Neural progenitor cell (in vitro differentiated cells): ENCODE results near the gene RLF. TPM values are rescaled to one million over a fixed set of nuclear protein-coding genes. Genes with fewer than 3 reads are reported as not detected.
A peak's percentile ranks its signal among the peaks of the same experiment; 100 is the strongest.

Experiments used
- DNase-seq: peaks from one replicate; pipeline ENCODE4 v3.0.0-alpha.2; 2016; ENCODE audit warnings: low spot score
- H2AFZ ChIP-seq: fragments of 200-600 bp; sonication (generic); replicated peaks from 2 replicates; pipeline ENCODE4 v1.6.1; 2016; ENCODE audit warnings: antibody characterized with exemption
- H3F3A ChIP-seq: fragments of 200-600 bp; sonication (generic); 2 replicates; pipeline ENCODE4 v1.6.1; 2016; ENCODE audit warnings: antibody characterized with exemption, low read depth
- H3K27ac ChIP-seq: fragments of 200-600 bp; sonication (generic); 2 replicates; pipeline ENCODE4 v1.5.1; 2016; ENCODE audit warnings: mild to moderate bottlenecking
- H3K27me3 ChIP-seq: fragments of 200-600 bp; sonication (generic); 2 replicates; pipeline ENCODE4 v1.6.1; 2016; ENCODE audit warnings: mild to moderate bottlenecking, moderate library complexity
- H3K36me3 ChIP-seq: fragments of 200-600 bp; sonication (generic); 2 replicates; pipeline ENCODE4 v1.5.1; 2016
- H3K4me1 ChIP-seq: fragments of 200-600 bp; sonication (generic); 2 replicates; pipeline ENCODE4 v1.6.1; 2016; ENCODE audit warnings: mixed run types
- H3K4me2 ChIP-seq: fragments of 200-600 bp; sonication (generic); 2 replicates; pipeline ENCODE4 v1.6.1; 2016
- H3K4me3 ChIP-seq: fragments of 200-600 bp; sonication (generic); 2 replicates; pipeline ENCODE4 v1.5.1; 2016
- H3K79me2 ChIP-seq: fragments of 200-600 bp; sonication (generic); 2 replicates; pipeline ENCODE4 v1.6.1; 2016; ENCODE audit warnings: low read depth
- H3K9ac ChIP-seq: fragments of 200-600 bp; sonication (generic); 2 replicates; pipeline ENCODE4 v1.6.1; 2016
- H3K9me3 ChIP-seq: fragments of 200-600 bp; sonication (generic); 2 replicates; pipeline ENCODE4 v1.5.1; 2016; ENCODE audit warnings: low read depth
- H4K20me1 ChIP-seq: fragments of 200-600 bp; sonication (generic); 2 replicates; pipeline ENCODE4 v1.6.1; 2016; ENCODE audit warnings: low read depth
- H3K27ac Mint-ChIP-seq: 3 replicates; pipeline ENCODE4 v1.8.0; 2021; ENCODE audit warnings: mixed read lengths
- H3K27me3 Mint-ChIP-seq: 2 replicates; pipeline ENCODE4 v1.8.0; 2022; ENCODE audit warnings: low read depth, mild to moderate bottlenecking, inconsistent platforms, moderate library complexity, mixed read lengths; ENCODE audit not compliant: insufficient read depth
- H3K36me3 Mint-ChIP-seq: 3 replicates; pipeline ENCODE4 v1.8.0; 2021; ENCODE audit warnings: mixed read lengths
- H3K4me1 Mint-ChIP-seq: 3 replicates; pipeline ENCODE4 v1.8.0; 2021; ENCODE audit warnings: mixed read lengths
- H3K4me3 Mint-ChIP-seq: 3 replicates; pipeline ENCODE4 v1.8.0; 2021; ENCODE audit warnings: mild to moderate bottlenecking, moderate library complexity, mixed read lengths
- H3K9me3 Mint-ChIP-seq: 3 replicates; pipeline ENCODE4 v1.8.0; 2020; ENCODE audit warnings: mixed read lengths
- EZH2 ChIP-seq: fragments of 200-600 bp; sonication (generic); IDR thresholded peaks from 2 replicates; pipeline ENCODE4 v1.6.1; 2017; ENCODE audit warnings: antibody characterized with exemption, mild to moderate bottlenecking, moderate library complexity
- EZH2phosphoT487 ChIP-seq: fragments of 200-600 bp; sonication (generic); IDR thresholded peaks from 2 replicates; pipeline ENCODE4 v1.6.1; 2017; ENCODE audit warnings: antibody characterized with exemption
- total RNA-seq: library from RNA; depleted of rRNA; stranded (reverse); fragments of >200 nt; gene quantifications from 2 replicates; pipeline ENCODE4 v1.2.3, GENCODE V29; 2015; ENCODE audit warnings: low replicate concordance
- TF ChIP-seq, protein P1 (sequence below): fragments of 200-600 bp; sonication (generic); IDR thresholded peaks from 2 replicates; pipeline ENCODE4 v1.5.1; 2017; ENCODE audit warnings: antibody characterized with exemption, mild to moderate bottlenecking

The RLF gene, protein sequence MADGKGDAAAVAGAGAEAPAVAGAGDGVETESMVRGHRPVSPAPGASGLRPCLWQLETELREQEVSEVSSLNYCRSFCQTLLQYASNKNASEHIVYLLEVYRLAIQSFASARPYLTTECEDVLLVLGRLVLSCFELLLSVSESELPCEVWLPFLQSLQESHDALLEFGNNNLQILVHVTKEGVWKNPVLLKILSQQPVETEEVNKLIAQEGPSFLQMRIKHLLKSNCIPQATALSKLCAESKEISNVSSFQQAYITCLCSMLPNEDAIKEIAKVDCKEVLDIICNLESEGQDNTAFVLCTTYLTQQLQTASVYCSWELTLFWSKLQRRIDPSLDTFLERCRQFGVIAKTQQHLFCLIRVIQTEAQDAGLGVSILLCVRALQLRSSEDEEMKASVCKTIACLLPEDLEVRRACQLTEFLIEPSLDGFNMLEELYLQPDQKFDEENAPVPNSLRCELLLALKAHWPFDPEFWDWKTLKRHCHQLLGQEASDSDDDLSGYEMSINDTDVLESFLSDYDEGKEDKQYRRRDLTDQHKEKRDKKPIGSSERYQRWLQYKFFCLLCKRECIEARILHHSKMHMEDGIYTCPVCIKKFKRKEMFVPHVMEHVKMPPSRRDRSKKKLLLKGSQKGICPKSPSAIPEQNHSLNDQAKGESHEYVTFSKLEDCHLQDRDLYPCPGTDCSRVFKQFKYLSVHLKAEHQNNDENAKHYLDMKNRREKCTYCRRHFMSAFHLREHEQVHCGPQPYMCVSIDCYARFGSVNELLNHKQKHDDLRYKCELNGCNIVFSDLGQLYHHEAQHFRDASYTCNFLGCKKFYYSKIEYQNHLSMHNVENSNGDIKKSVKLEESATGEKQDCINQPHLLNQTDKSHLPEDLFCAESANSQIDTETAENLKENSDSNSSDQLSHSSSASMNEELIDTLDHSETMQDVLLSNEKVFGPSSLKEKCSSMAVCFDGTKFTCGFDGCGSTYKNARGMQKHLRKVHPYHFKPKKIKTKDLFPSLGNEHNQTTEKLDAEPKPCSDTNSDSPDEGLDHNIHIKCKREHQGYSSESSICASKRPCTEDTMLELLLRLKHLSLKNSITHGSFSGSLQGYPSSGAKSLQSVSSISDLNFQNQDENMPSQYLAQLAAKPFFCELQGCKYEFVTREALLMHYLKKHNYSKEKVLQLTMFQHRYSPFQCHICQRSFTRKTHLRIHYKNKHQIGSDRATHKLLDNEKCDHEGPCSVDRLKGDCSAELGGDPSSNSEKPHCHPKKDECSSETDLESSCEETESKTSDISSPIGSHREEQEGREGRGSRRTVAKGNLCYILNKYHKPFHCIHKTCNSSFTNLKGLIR (N-terminal part only)
- total RNA-seq, result 48.4 and 72.7 TPM in 2 replicates

DNA sequence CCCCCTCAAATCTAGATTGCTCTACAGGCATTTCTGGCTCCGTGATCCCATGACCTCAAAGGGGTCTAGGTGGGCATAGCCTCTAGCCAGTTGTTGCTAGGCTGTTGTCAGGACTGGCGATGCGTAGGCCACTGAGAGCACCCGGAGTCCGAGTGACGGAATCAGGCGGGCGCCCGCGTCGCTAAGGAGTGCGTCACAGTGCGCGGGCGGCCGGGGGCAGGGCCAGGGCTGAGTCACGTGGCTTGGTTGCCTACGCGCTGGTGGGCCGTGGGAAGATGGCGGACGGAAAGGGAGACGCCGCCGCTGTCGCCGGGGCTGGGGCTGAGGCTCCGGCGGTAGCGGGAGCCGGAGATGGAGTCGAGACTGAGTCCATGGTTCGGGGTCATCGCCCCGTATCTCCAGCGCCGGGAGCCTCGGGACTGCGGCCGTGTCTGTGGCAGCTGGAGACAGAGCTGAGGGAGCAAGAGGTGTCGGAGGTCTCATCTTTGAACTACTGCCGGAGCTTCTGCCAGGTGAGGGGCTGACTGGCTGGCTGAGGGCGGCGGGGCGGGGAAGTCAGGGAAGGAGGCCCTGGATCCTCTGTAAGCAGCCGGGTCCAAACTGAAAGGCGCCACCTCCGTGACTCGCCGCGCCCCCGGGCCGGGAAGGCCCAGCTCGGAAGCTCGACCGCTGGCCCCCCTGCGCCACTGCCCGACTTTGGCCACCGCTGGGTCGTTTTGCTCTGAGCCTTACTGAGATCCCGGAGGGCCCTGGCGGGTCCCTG lies at the start of gene RLF:
TSS of gene RLF (plus strand) at position 263 of the 763 bp plus-strand sequence. CDS start at position 276, 13 bp downstream.
- Mint-ChIP-seq H3K27me3 (no peaks in the 10 kb centered on the region), H3K9me3 (no peaks in the 10 kb centered on the region), H3K27ac (peak within 1 kb of the TSS; percentile 95), H3K4me3 (peak within 1 kb of the TSS; percentile 18), H3K4me1 (peaks cover 14% of the 10 kb centered on the region), H3K36me3 (no peaks in the 10 kb centered on the region)
- Histone ChIP-seq H3K27me3 (peaks cover 12% of the 10 kb centered on the region), H4K20me1 (peaks cover 49% of the 10 kb centered on the region), H3K4me3 (peak within 1 kb of the TSS; percentile 81), H2AFZ (peak within 1 kb of the TSS; percentile 93), H3K4me2 (peak within 1 kb of the TSS; percentile 98), H3K9me3 (no peaks in the 10 kb centered on the region), H3K9ac (peak within 1 kb of the TSS; percentile 97), H3K79me2 (peaks cover 51% of the 10 kb centered on the region), H3K36me3 (no peaks in the 10 kb centered on the region), H3K4me1 (peaks cover 26% of the 10 kb centered on the region), H3F3A (peaks cover 4% of the 10 kb centered on the region), H3K27ac (peak within 1 kb of the TSS; percentile 84)
- DNase-seq, result peak; percentile 98
- TF ChIP-seq EZH2phosphoT487 (no peak), EZH2 (no peak)
- TF ChIP-seq, protein P1, sequence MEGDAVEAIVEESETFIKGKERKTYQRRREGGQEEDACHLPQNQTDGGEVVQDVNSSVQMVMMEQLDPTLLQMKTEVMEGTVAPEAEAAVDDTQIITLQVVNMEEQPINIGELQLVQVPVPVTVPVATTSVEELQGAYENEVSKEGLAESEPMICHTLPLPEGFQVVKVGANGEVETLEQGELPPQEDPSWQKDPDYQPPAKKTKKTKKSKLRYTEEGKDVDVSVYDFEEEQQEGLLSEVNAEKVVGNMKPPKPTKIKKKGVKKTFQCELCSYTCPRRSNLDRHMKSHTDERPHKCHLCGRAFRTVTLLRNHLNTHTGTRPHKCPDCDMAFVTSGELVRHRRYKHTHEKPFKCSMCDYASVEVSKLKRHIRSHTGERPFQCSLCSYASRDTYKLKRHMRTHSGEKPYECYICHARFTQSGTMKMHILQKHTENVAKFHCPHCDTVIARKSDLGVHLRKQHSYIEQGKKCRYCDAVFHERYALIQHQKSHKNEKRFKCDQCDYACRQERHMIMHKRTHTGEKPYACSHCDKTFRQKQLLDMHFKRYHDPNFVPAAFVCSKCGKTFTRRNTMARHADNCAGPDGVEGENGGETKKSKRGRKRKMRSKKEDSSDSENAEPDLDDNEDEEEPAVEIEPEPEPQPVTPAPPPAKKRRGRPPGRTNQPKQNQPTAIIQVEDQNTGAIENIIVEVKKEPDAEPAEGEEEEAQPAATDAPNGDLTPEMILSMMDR, result no peak

GRCh38 chr1:40114400-40114799 lies 46.8 kb upstream of the RLF start:
- Histone ChIP-seq H3K27me3 (peaks cover 24% of the 10 kb centered on the region), H3K4me1 (no peaks in the 10 kb centered on the region), H3K79me2 (no peaks in the 10 kb centered on the region), H2AFZ (no peak overlapping the region), H3K4me2 (no peak overlapping the region), H3F3A (no peaks in the 10 kb centered on the region), H4K20me1 (no peaks in the 10 kb centered on the region), H3K27ac (no peak overlapping the region), H3K9me3 (no peaks in the 10 kb centered on the region), H3K4me3 (no peak overlapping the region), H3K36me3 (no peaks in the 10 kb centered on the region), H3K9ac (no peak overlapping the region)
- Mint-ChIP-seq H3K27ac (no peak overlapping the region), H3K4me1 (no peaks in the 10 kb centered on the region), H3K27me3 (peaks cover 9% of the 10 kb centered on the region), H3K9me3 (peaks cover 17% of the 10 kb centered on the region), H3K36me3 (no peaks in the 10 kb centered on the region), H3K4me3 (no peak overlapping the region)
- no peak for DNase-seq
- TF ChIP-seq EZH2 (no peak), EZH2phosphoT487 (no peak)
- TF ChIP-seq, protein P1, result no peak

DNA sequence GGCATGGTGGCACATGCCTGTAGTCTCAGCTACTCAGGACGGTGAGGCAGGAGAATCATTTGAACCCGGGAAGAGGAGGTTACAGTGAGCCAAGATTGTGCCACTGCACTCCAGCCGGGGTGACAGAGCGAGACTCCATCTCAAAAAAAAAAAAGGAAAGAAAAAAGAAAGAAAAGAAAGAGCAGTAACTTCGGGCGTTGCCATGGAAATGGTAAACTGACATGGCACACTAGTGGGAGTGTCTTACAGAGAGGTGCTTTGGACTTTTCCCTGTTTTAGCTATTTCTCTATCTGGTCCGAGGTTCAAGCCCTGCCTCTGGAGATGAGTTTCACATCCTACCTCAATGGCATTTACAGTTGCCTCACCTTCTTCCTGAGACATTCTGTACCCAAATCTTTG lies 41.1 kb upstream of the RLF start:
- Mint-ChIP-seq H3K4me3 (no peak overlapping the region), H3K27ac (no peak overlapping the region), H3K4me1 (no peaks in the 10 kb centered on the region), H3K36me3 (no peaks in the 10 kb centered on the region), H3K9me3 (no peaks in the 10 kb centered on the region), H3K27me3 (peaks cover 3% of the 10 kb centered on the region)
- H3K27me3 ChIP-seq, result peaks cover 40% of the 10 kb centered on the region
- TF ChIP-seq EZH2, result no peak
- TF ChIP-seq, protein P1, result no peak
- TF ChIP-seq EZH2phosphoT487, result no peak
- DNase-seq, result no peak
- H3K36me3 ChIP-seq, result no peaks in the 10 kb centered on the region
- H3K9ac ChIP-seq, result no peak overlapping the region
- H3K4me1 ChIP-seq, result no peaks in the 10 kb centered on the region
- no peak overlapping the region for H3K4me3 ChIP-seq
- no peak overlapping the region for H3K4me2 ChIP-seq
- H4K20me1 ChIP-seq, result no peaks in the 10 kb centered on the region
- H3F3A ChIP-seq, result no peaks in the 10 kb centered on the region
- H3K79me2 ChIP-seq, result no peaks in the 10 kb centered on the region
- no peaks in the 10 kb centered on the region for H3K9me3 ChIP-seq
- H2AFZ ChIP-seq, result no peak overlapping the region
- no peak overlapping the region for H3K27ac ChIP-seq
